ENCODE results near the gene RUFY3. TPM values are rescaled to one million over a fixed set of nuclear protein-coding genes. Genes with fewer than 3 reads are reported as not detected.

RUFY3 gene
- 96.9 TPM for total RNA-seq

DNA sequence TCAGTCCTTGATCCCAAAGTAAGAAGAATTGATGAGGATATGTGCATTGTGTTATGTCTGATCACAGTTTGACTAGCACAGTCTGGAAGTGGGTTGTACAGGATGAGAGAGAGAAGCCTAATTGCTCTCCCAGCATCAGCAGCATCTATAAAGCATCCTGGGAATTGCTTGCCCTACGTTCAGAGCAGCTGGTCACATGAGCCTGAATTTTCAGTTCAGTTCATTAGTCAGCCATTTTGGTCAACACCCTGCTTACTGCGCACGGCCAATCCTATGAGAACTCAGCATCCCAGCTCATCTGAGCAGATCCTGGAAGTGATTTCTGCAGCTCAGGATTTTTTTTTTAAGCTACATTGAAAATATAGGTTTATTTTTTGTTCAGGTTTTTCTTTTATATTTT, at the start of gene RUFY3:
RUFY3 (plus strand) TSS at position 218 of the 400 bp plus-strand sequence. CDS start 610 bp downstream, outside the sequence.

DNA sequence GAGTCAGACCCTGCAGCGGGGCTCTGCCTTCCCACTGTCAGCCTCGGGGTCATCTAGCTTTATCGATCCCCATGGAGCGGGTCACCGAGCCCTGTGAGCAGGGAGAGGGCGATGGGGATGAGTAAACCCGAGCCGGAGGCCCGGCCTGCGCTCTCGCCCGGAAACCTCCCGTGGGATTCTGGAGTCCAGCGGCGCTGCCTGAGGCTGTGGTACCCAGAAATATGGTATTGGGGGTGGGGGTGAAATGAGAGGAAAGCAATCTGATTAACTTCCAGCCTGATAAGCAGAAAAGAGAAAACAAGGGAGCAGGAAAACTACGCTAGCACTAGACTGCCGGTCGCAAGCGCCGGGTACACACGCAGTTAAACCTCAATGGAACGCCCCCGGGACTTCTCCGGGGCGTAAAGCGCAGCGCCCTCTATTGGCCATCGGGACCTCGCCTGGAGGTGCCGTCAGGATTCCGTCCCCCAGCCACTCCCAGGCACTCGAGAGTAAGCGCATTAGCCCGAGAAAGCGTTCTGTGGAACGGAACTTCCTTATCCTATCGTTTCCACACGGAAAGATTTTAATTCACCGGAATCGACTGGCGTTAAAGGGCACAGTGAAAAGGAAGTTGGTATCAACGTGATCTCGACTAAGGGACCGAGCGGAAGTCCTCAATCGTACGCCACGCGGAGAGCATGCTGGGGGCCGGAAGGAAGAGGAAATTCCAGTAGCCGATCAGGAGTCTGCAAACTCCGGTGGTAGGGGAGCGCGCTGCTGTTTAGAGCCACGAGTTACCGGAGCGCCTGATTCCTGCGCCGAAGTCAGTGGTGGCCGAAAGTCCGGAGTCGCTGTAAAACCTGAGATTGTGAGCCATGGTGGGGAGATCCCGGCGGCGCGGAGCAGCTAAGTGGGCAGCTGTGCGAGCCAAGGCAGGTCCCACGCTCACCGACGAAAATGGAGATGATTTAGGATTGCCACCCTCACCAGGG, 33.7 kb upstream of the RUFY3 start, which contains the start of gene UTP3:
UTP3 (plus strand) TSS at position 712 of the 974 bp plus-strand sequence; CDS start at position 858, 146 bp downstream.

GRCh38 chr4:70839589-70840093, 117.9 kb downstream of the RUFY3 start, which contains the start of gene GRSF1:
Gene GRSF1, minus strand, starts transcription at chr4:70839890. Its CDS starts 63 bp downstream, at chr4:70839827.

Small RNAs within 50 kb of the gene (small RNA-seq; reads per million reads assigned to genes)
- gene RF00026 (ENCODE audit: low replicate concordance) (not detected), gene RNU6-520P (ENCODE audit: low replicate concordance) (not detected), gene RNU6-784P (ENCODE audit: low replicate concordance) (not detected), gene RNU6-891P (ENCODE audit: low replicate concordance) (not detected)

Other genes with a start within 250 kb of the RUFY3 start
- gene MUC7, start 249.8 kb upstream of the RUFY3 start, total RNA-seq: not detected
- gene AMTN, start 203.4 kb upstream of the RUFY3 start, total RNA-seq: not detected
- gene AMBN, start 129.7 kb upstream of the RUFY3 start, total RNA-seq: 0.47 TPM
- 4.8 TPM for gene ENAM, start 93.2 kb upstream of the RUFY3 start, total RNA-seq
- 5.1 TPM for gene JCHAIN, start 55.5 kb upstream of the RUFY3 start, total RNA-seq
- 15.3 TPM for gene UTP3, start 33.4 kb upstream of the RUFY3 start, total RNA-seq
- 51.5 TPM for gene GRSF1, start 117.9 kb downstream of the RUFY3 start, total RNA-seq
- gene MOB1B, start 180.4 kb downstream of the RUFY3 start, total RNA-seq: 38.1 TPM

Data from metanephros (tissue), 2 donors.